ENCODE data around the gene NUP88.

Gene NUP88

GRCh38 chr17:5418858-5419355 is 555 bp downstream of the NUP88 start:
- no peak for DNase-seq

- DNase-seq, result no peak
Observed at GRCh38 chr17:5416901-5417300, 2.6 kb downstream of the NUP88 start.

- DNase-seq, result no peak
Observed at GRCh38 chr17:5413682-5414081, 5.8 kb downstream of the NUP88 start.

GRCh38 chr17:5410594-5411272 is 8.7 kb downstream of the NUP88 start:
- DNase-seq, result no peak

- no peak for DNase-seq
Observed at GRCh38 chr17:5408186-5408585, 11.3 kb downstream of the NUP88 start.

GRCh38 chr17:5405400-5405799 is 14.1 kb downstream of the NUP88 start:
- DNase-seq, result no peak

GRCh38 chr17:5399767-5400166 is 19.7 kb downstream of the NUP88 start:
- DNase-seq, result no peak

GRCh38 chr17:5396612-5397011 is 22.9 kb downstream of the NUP88 start:
- no peak for DNase-seq

GRCh38 chr17:5391678-5392077 is 27.8 kb downstream of the NUP88 start:
- DNase-seq, result no peak

- no peak for DNase-seq
Observed at GRCh38 chr17:5381542-5381941, 37.9 kb downstream of the NUP88 start.

- DNase-seq, result no peak
Observed at GRCh38 chr17:5380491-5381135, 38.8 kb downstream of the NUP88 start.

GRCh38 chr17:5379351-5380107 is 39.9 kb downstream of the NUP88 start:
- DNase-seq, result no peak

- DNase-seq, result no peak
Observed at GRCh38 chr17:5378566-5379207, 40.8 kb downstream of the NUP88 start.

GRCh38 chr17:5373112-5373511 is 46.4 kb downstream of the NUP88 start:
- DNase-seq, result no peak

GRCh38 chr17:5370411-5370810 is 49.1 kb downstream of the NUP88 start:
- no peak for DNase-seq

GRCh38 chr17:5365831-5366230 is 53.6 kb downstream of the NUP88 start:
- DNase-seq, result no peak

- no peak for DNase-seq
Observed at GRCh38 chr17:5364696-5365095, 54.8 kb downstream of the NUP88 start.

GRCh38 chr17:5364156-5364555 is 55.3 kb downstream of the NUP88 start:
- DNase-seq, result no peak

- no peak for DNase-seq
Observed at GRCh38 chr17:5362162-5362811, 57.2 kb downstream of the NUP88 start.

GRCh38 chr17:5361426-5361825 is 58.0 kb downstream of the NUP88 start:
- DNase-seq, result no peak

- no peak for DNase-seq
Observed at GRCh38 chr17:5355421-5356129, 63.9 kb downstream of the NUP88 start.

GRCh38 chr17:5354886-5355415 is 64.5 kb downstream of the NUP88 start:
- DNase-seq, result no peak

Measured in activated gamma-delta T cell (primary cell).